ENCODE measurements around the gene MIEF2.

MIEF2 gene

GRCh38 chr17:18217412-18218015 lies 42.9 kb upstream of the MIEF2 start:
- Histone ChIP-seq H3K79me2 (ENCODE audit: insufficient read depth, low read length) (no peaks in the 10 kb centered on the region), H3K9me3 (ENCODE audit: insufficient read depth, low read length) (no peaks in the 10 kb centered on the region), H2AFZ (ENCODE audit: low read depth, low read length, severe bottlenecking) (no peak overlapping the region), H3F3A (ENCODE audit: insufficient read depth) (0 out of 2 replicates have a peak, but pooled peaks cover under 1% of the 10 kb centered on the region), H3K27ac (ENCODE audit: low read depth, low read length) (no peak overlapping the region), H3K9me2 (replicated peaks; ENCODE audit: insufficient read depth, low read length) (no peaks in the 10 kb centered on the region), H3K27me3 (ENCODE audit: low read length) (no peaks in the 10 kb centered on the region), H3K4me2 (ENCODE audit: low read depth, low read length, poor library complexity, severe bottlenecking) (no peak overlapping the region), H3K4me3 (ENCODE audit: insufficient read depth, low read length, poor library complexity, severe bottlenecking) (no peak overlapping the region), H4K20me1 (ENCODE audit: low read depth, low read length) (no peaks in the 10 kb centered on the region), H3K9ac (ENCODE audit: low read length) (no peak overlapping the region), H3K36me3 (ENCODE audit: low read length) (no peaks in the 10 kb centered on the region)
- peak; percentile 89 for TF ChIP-seq CTCF (IDR thresholded peaks at IDR 0.05; ENCODE audit: insufficient read depth, low read length, poor library complexity, severe bottlenecking)
- TF ChIP-seq EZH2phosphoT487 (conservative IDR thresholded peaks at IDR 0.05; ENCODE audit: low read length), result no peak

- Histone ChIP-seq H3K9me3 (ENCODE audit: insufficient read depth, low read length) (no peaks in the 10 kb centered on the region), H3K4me3 (ENCODE audit: insufficient read depth, low read length, poor library complexity, severe bottlenecking) (no peak overlapping the region)
- TF ChIP-seq CTCF (IDR thresholded peaks at IDR 0.05; ENCODE audit: insufficient read depth, low read length, poor library complexity, severe bottlenecking) (no peak), EZH2phosphoT487 (conservative IDR thresholded peaks at IDR 0.05; ENCODE audit: low read length) (no peak)
These were observed 41.6 kb upstream of the MIEF2 start for GRCh38 chr17:18218756-18219415.

GRCh38 chr17:18224053-18224386 lies 36.4 kb upstream of the MIEF2 start:
- TF ChIP-seq CTCF (IDR thresholded peaks at IDR 0.05; ENCODE audit: insufficient read depth, low read length, poor library complexity, severe bottlenecking) (no peak), EZH2phosphoT487 (conservative IDR thresholded peaks at IDR 0.05; ENCODE audit: low read length) (no peak)
- no peaks in the 10 kb centered on the region for H3K27me3 ChIP-seq (ENCODE audit: low read length)
- H3K27ac ChIP-seq (ENCODE audit: low read depth, low read length), result no peak overlapping the region
- no peaks in the 10 kb centered on the region for H3K36me3 ChIP-seq (ENCODE audit: low read length)
- no peak overlapping the region for H3K4me3 ChIP-seq (ENCODE audit: insufficient read depth, low read length, poor library complexity, severe bottlenecking)
- no peaks in the 10 kb centered on the region for H3F3A ChIP-seq (ENCODE audit: insufficient read depth)
- no peaks in the 10 kb centered on the region for H3K79me2 ChIP-seq (ENCODE audit: insufficient read depth, low read length)
- H3K4me2 ChIP-seq (ENCODE audit: low read depth, low read length, poor library complexity, severe bottlenecking), result no peak overlapping the region
- no peaks in the 10 kb centered on the region for H3K9me3 ChIP-seq (ENCODE audit: insufficient read depth, low read length)
- no peaks in the 10 kb centered on the region for H3K9me2 ChIP-seq (replicated peaks; ENCODE audit: insufficient read depth, low read length)
- no peak overlapping the region for H3K9ac ChIP-seq (ENCODE audit: low read length)
- no peak overlapping the region for H2AFZ ChIP-seq (ENCODE audit: low read depth, low read length, severe bottlenecking)
- no peaks in the 10 kb centered on the region for H4K20me1 ChIP-seq (ENCODE audit: low read depth, low read length)

More at GRCh38 chr17:18218756-18219415, 41.6 kb upstream of the MIEF2 start:
- H3K27me3 ChIP-seq (ENCODE audit: low read length), result no peaks in the 10 kb centered on the region
- H3K36me3 ChIP-seq (ENCODE audit: low read length), result no peaks in the 10 kb centered on the region
- no peaks in the 10 kb centered on the region for H4K20me1 ChIP-seq (ENCODE audit: low read depth, low read length)
- H3K27ac ChIP-seq (ENCODE audit: low read depth, low read length), result no peak overlapping the region
- H3F3A ChIP-seq (ENCODE audit: insufficient read depth), result no peaks in the 10 kb centered on the region
- H3K4me2 ChIP-seq (ENCODE audit: low read depth, low read length, poor library complexity, severe bottlenecking), result no peak overlapping the region
- no peak overlapping the region for H3K9ac ChIP-seq (ENCODE audit: low read length)
- no peak overlapping the region for H2AFZ ChIP-seq (ENCODE audit: low read depth, low read length, severe bottlenecking)
- H3K9me2 ChIP-seq (replicated peaks; ENCODE audit: insufficient read depth, low read length), result no peaks in the 10 kb centered on the region
- no peaks in the 10 kb centered on the region for H3K79me2 ChIP-seq (ENCODE audit: insufficient read depth, low read length)
